T-cell (primary cell): ENCODE results near the gene KRTAP10-10. TPM values are rescaled to one million over a fixed set of nuclear protein-coding genes. Genes with fewer than 3 reads are reported as not detected.

ENCODE experiments used
- ATAC-seq, 4 experiments: fragments of 200-7000 bp in 3 of 4; fragments of 150-1000 bp in 1 of 4; cut with Tn5 transposase; replicated peaks in 1 of 4; 1 replicate in 3 of 4; 2 replicates in 1 of 4; pipeline ENCODE4 v1.10.0; 2021; ENCODE audit warnings: moderate library complexity in 3 of 4, mild to moderate bottlenecking in 2 of 4, moderate number of reproducible peaks in 1 of 4
- CTCF ChIA-PET, 2 donors: fragments of 300-600 bp; sonication (Branson Sonifier 250); formaldehyde crosslinking; loops; one replicate each; lab custom pipeline; 2022; ENCODE audit warnings: antibody characterized with exemption in 2 of 2; lab: Charles Lee
- POLR2A ChIA-PET, 2 donors: fragments of 300-600 bp; sonication (Branson Sonifier 250); formaldehyde crosslinking; loops; one replicate each; lab custom pipeline; 2022; ENCODE audit warnings: antibody characterized with exemption in 2 of 2; lab: Charles Lee
- DNase-seq, 35 experiments: peaks; one replicate each; pipeline versions ENCODE4 v3.0.0 to v3.0.0-alpha.2; 2013 to 2023
- H3K27ac ChIP-seq: one replicate; pipeline ENCODE4 v1.5.1; 2013; ENCODE audit warnings: low read length
- H3K27me3 ChIP-seq, 2 experiments: replicated peaks in 1 of 2; 1 replicate in 1 of 2; 2 replicates in 1 of 2; pipeline versions ENCODE4 v1.6.1 to v1.7.0; 2013; ENCODE audit warnings: low read length in 1 of 2, mixed read lengths in 1 of 2; ENCODE audit not compliant: control insufficient read depth in 2 of 2, insufficient read depth in 2 of 2; ENCODE audit errors: extremely low read depth in 1 of 2
- H3K36me3 ChIP-seq, 2 donors: 1 replicate in 1 of 2; 2 replicates in 1 of 2; pipeline versions ENCODE4 v1.6.1 to v1.7.0; 2013; ENCODE audit warnings: low read length in 1 of 2; ENCODE audit not compliant: control insufficient read depth in 2 of 2, insufficient read depth in 1 of 2; ENCODE audit errors: extremely low read depth in 1 of 2
- H3K4me1 ChIP-seq, 2 experiments: 1 replicate in 1 of 2; 2 replicates in 1 of 2; pipeline versions ENCODE4 v1.6.1 to v1.7.0; 2013; ENCODE audit warnings: low read length in 2 of 2, mixed read lengths in 1 of 2; ENCODE audit not compliant: insufficient read depth in 2 of 2, control insufficient read depth in 1 of 2; ENCODE audit errors: extremely low read depth in 1 of 2
- H3K4me3 ChIP-seq, 2 donors: 1 replicate in 1 of 2; 2 replicates in 1 of 2; pipeline versions ENCODE4 v1.5.1 to v1.7.0; 2013; ENCODE audit warnings: mild to moderate bottlenecking in 2 of 2, low read length in 1 of 2, moderate library complexity in 1 of 2; ENCODE audit not compliant: control insufficient read depth in 1 of 2; ENCODE audit errors: extremely low read depth in 1 of 2
- H3K9me3 ChIP-seq: 2 replicates; pipeline ENCODE4 v1.7.0; 2013
- H3K27ac Mint-ChIP-seq, 2 donors: one replicate each; pipeline ENCODE4 v1.8.0; 2020 to 2021; ENCODE audit warnings: mild to moderate bottlenecking in 2 of 2, mixed read lengths in 2 of 2
- H3K27me3 Mint-ChIP-seq, 2 donors: one replicate each; pipeline ENCODE4 v1.8.0; 2021 to 2022; ENCODE audit warnings: mixed read lengths in 2 of 2
- H3K36me3 Mint-ChIP-seq: one replicate; pipeline ENCODE4 v1.8.0; 2021; ENCODE audit warnings: mixed read lengths
- H3K4me1 Mint-ChIP-seq, 3 donors: one replicate each; pipeline ENCODE4 v1.8.0; 2020 to 2022; ENCODE audit warnings: mixed read lengths in 3 of 3, mild to moderate bottlenecking in 1 of 3
- H3K4me3 Mint-ChIP-seq, 3 donors: one replicate each; pipeline ENCODE4 v1.8.0; 2020 to 2022; ENCODE audit warnings: mild to moderate bottlenecking in 3 of 3, mixed read lengths in 3 of 3, moderate library complexity in 3 of 3
- H3K9me3 Mint-ChIP-seq, 3 donors: one replicate each; pipeline ENCODE4 v1.8.0; 2020 to 2022; ENCODE audit warnings: mixed read lengths in 3 of 3
- whole genome bisulfite sequencing: methylation state at CpG from one replicate; pipeline ENCODE4 v1.1.5; 2013; ENCODE audit warnings: missing lambda C conversion rate; ENCODE audit not compliant: insufficient coverage; 5-methylcytosine and 5-hydroxymethylcytosine counted together
- total RNA-seq, 35 experiments: library from RNA in 6 of 35; stranded (reverse) in 6 of 35; fragments of 120-200 nt in 1 of 35; gene quantifications; one replicate each; pipeline versions ENCODE4 v1.2.1 to v1.2.4 and lab custom pipeline; 2013 to 2026

Gene KRTAP10-10
- total RNA-seq, 5 donors from 2014 or later (not counting 1 experiment from before 2014, with no cell fraction given): not detected

DNA sequence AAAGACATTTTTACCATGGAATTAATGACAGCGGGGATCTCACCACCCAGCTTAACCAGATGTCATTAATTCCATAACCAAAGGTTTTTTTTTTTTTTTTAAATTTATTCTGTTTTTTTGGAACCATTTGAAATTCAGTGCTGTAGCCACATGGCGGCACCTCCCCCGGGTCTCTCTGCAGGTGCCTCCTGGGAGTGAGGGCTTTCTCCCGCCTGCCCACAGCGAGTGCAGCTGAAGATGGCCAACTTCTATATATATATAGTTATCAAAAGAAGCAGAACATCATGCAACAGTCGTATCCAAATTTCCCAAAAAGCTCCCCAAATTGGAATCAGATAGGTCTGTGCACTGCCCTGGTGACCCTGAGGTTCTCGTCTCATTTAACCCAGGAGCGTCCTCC, 21.7 kb upstream of the KRTAP10-10 start:
- ATAC-seq (no peak), DNase-seq (no peak)
- POLR2A ChIA-PET: no interaction called here
- Mint-ChIP-seq H3K36me3 (peaks cover 14% of the 10 kb centered on the region), H3K4me3 (peak overlapping the region in 1 of 3 donors; percentile 46), H3K4me1 (peaks cover 46 to 57% (median 53%) of the 10 kb centered on the region in 3 donors), H3K27ac (peak overlapping the region in 1 of 2 donors; percentile 71), H3K9me3 (peaks cover 14 to 25% (median 14%) of the 10 kb centered on the region in 3 donors), H3K27me3 (no peaks in the 10 kb centered on the region)
- peaks cover 17 to 43% of the 10 kb centered on the region in 2 experiments for H3K4me1 ChIP-seq
- peaks cover 0 to 9% of the 10 kb centered on the region in 2 experiments for H3K27me3 ChIP-seq
- no peak overlapping the region for H3K27ac ChIP-seq
- H3K9me3 ChIP-seq: peaks cover 6% of the 10 kb centered on the region
- H3K4me3 ChIP-seq: no peak overlapping the region
- CTCF ChIA-PET: no interaction called here
- H3K36me3 ChIP-seq: no peaks in the 10 kb centered on the region
- 98% methylated on average over 3 of the region's 8 CpGs for WGBS

DNA sequence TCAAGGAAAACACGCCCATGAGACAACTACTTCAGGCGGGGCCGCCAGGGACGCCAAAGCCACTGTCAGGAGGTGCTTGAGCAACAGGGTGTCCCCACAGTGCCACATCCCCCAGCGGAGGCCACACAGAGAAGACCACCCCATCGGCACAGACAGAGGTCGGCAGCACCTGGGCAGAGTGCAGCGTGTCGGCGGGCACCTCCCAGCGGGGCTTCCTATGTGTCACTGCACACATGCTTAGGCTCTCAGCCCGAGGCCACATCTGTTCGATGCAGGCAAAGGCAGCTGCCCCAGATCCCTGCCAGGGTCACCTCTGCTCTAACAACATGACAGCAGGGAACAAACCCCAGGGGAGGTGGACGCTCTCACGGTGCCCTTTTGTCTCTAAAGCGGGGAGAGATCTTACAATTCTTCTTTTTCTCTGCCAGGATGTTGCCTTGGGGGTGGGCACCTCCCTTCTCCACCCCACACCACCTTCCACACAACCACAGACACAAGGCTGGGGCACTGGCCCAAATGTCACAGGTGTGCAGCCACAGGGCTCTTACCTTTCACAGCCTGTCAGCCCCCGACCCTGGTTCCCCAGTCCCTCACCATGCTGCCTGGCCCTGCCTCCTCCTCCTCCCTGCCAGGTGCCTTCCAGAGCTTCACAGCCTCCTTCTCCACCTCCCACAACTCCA, 21.1 kb upstream of the KRTAP10-10 start:
- peaks cover 46 to 62% (median 58%) of the 10 kb centered on the region in 3 donors for H3K4me1 Mint-ChIP-seq
- H3K4me3 Mint-ChIP-seq: peak overlapping the region in 2 of 3 donors; percentile 6 to 46
- H3K36me3 Mint-ChIP-seq: peaks cover 18% of the 10 kb centered on the region
- no peak overlapping the region for H3K27ac ChIP-seq
- no peak overlapping the region for H3K4me3 ChIP-seq
- H3K27me3 Mint-ChIP-seq: no peaks in the 10 kb centered on the region
- WGBS: 60% methylated on average over 8 of the region's 17 CpGs
- peaks cover 6% of the 10 kb centered on the region for H3K9me3 ChIP-seq
- ChIA-PET CTCF (interaction anchor here in 1 of 2 donors (0.6 kb wide), 1 partner anchor 81 kb away, joined by 6 read pairs; no protein-coding TSS in a partner anchor), POLR2A (interaction anchor here in 1 of 2 donors (0.5 kb wide), 1 partner anchor 36 kb away, joined by 3 read pairs; no protein-coding TSS in a partner anchor)
- peaks cover 17 to 43% of the 10 kb centered on the region in 2 experiments for H3K4me1 ChIP-seq
- DNase-seq (no peak), ATAC-seq (no peak)
- no peaks in the 10 kb centered on the region for H3K36me3 ChIP-seq
- H3K9me3 Mint-ChIP-seq: peaks cover 17 to 26% (median 17%) of the 10 kb centered on the region in 3 donors
- H3K27ac Mint-ChIP-seq: peak overlapping the region; percentile 39 to 71
- H3K27me3 ChIP-seq: peaks cover 0 to 9% of the 10 kb centered on the region in 2 experiments

DNA sequence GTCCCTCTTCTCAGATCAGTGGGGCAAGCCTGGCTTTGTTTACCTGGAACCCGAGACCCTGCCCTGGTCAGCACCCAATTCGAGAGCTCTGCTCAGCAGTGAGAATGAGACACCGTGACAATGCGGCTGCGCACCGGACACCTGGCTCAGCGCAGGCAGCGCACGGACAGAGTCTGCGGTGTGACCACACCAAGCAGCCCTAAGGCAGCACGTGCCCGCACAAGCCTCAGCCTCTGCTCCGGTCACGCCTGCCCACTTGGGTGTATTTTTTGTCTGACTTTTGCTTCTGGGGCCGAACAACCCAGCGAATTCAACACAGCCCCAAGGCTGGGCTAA, 20.6 kb upstream of the KRTAP10-10 start:
- Mint-ChIP-seq H3K27ac (peak overlapping the region; percentile 31 to 71), H3K4me3 (peak overlapping the region in 2 of 3 donors; percentile 6 to 46), H3K27me3 (no peaks in the 10 kb centered on the region), H3K4me1 (peaks cover 46 to 62% (median 58%) of the 10 kb centered on the region in 3 donors), H3K9me3 (peaks cover 15 to 21% (median 17%) of the 10 kb centered on the region in 3 donors), H3K36me3 (peaks cover 18% of the 10 kb centered on the region)
- WGBS: 92% methylated on average over 16 of the region's 16 CpGs
- ChIA-PET POLR2A (interaction anchor here in 1 of 2 donors (0.5 kb wide), 1 partner anchor 35 kb away, joined by 3 read pairs; no protein-coding TSS in a partner anchor), CTCF (interaction anchor here in 1 of 2 donors (0.6 kb wide), 1 partner anchor 81 kb away, joined by 6 read pairs; no protein-coding TSS in a partner anchor)
- Histone ChIP-seq H3K4me3 (no peak overlapping the region), H3K9me3 (peaks cover 6% of the 10 kb centered on the region), H3K27me3 (peaks cover 0 to 9% of the 10 kb centered on the region in 2 experiments), H3K36me3 (no peaks in the 10 kb centered on the region), H3K27ac (no peak overlapping the region), H3K4me1 (peaks cover 17 to 43% of the 10 kb centered on the region in 2 experiments)
- no peak for DNase-seq
- no peak for ATAC-seq

DNA sequence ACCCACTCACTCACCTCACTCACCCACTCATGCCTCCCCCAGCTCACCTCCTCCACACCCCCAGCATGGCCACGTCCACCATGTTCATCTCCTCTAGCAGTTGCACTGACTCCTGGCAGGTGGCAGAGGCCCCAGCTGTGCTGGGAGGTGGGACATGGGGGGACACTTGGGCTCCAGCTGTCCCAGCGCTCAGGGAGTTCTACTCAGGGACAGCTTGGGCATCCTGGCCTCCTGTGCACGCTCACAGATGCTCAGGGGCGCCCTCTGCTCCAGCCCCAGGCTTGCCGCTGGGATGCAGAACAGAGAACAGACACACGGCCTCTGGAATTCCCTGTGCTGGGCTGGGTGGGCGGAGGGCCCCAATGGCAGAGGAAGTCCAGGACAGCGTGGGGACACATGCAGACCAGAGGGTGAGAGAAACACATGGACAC, 20.1 kb upstream of the KRTAP10-10 start:
- 89% methylated on average over 7 of the region's 8 CpGs for WGBS
- peaks cover 15 to 20% (median 17%) of the 10 kb centered on the region in 3 donors for H3K9me3 Mint-ChIP-seq
- peaks cover 18% of the 10 kb centered on the region for H3K36me3 Mint-ChIP-seq
- ATAC-seq: no peak
- ChIA-PET POLR2A (no interaction called here), CTCF (no interaction called here)
- Histone ChIP-seq H3K4me3 (no peak overlapping the region), H3K27ac (peak overlapping the region; percentile 82), H3K4me1 (peaks cover 17 to 43% of the 10 kb centered on the region in 2 experiments), H3K27me3 (peaks cover 0 to 9% of the 10 kb centered on the region in 2 experiments), H3K36me3 (no peaks in the 10 kb centered on the region), H3K9me3 (peaks cover 6% of the 10 kb centered on the region)
- H3K27me3 Mint-ChIP-seq: no peaks in the 10 kb centered on the region
- peak overlapping the region; percentile 66 to 95 for H3K27ac Mint-ChIP-seq
- H3K4me3 Mint-ChIP-seq: peak overlapping the region in 1 of 3 donors; percentile 46
- DNase-seq: no peak
- peaks cover 46 to 62% (median 58%) of the 10 kb centered on the region in 3 donors for H3K4me1 Mint-ChIP-seq

DNA sequence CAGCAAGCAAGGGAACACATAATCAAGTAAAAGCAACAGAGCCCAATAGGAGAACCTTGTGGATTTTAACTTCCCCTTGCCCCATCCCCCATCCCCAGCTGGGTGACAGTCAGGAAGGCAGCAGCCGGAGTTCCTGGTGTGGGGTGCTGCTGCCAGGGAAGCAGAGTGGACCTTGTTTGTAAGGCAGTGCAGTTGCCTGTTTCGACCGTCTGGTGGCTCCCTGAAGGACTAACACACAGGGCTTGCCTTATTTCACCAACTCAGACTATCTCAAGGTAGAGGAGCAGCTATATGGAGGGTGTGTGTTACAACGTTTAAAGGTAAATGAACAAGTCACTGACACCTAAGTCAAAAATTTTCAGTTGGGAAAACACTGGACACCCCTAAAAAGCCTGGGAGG, 18.7 kb upstream of the KRTAP10-10 start:
- Mint-ChIP-seq H3K4me1 (peaks cover 46 to 62% (median 55%) of the 10 kb centered on the region in 3 donors), H3K27me3 (no peaks in the 10 kb centered on the region), H3K27ac (peak overlapping the region; percentile 95 to 98), H3K9me3 (peaks cover 28 to 33% (median 29%) of the 10 kb centered on the region in 3 donors), H3K36me3 (peaks cover 30% of the 10 kb centered on the region), H3K4me3 (peak overlapping the region; percentile 11 to 74 (median 47))
- WGBS: no CpG with 5 or more reads among the region's 4 CpGs
- H3K36me3 ChIP-seq: no peaks in the 10 kb centered on the region
- DNase-seq (peak in 5 of 35 experiments; percentile 4 to 39 (median 10)), ATAC-seq (peak; percentile 30 to 63 (median 40))
- peak overlapping the region in 1 of 2 donors; percentile 10 for H3K4me3 ChIP-seq
- CTCF ChIA-PET: interaction anchor here (0.5 to 1.6 kb wide), 7 partner anchors 10 to 76 kb away, joined by 3 to 10 read pairs (median 3); partner anchors contain the start of genes KRTAP12-3 (in 1 of the 2) and KRTAP12-4 (in 1 of the 2)
- H3K27me3 ChIP-seq: peaks cover 0 to 9% of the 10 kb centered on the region in 2 experiments
- peaks cover 7% of the 10 kb centered on the region for H3K9me3 ChIP-seq
- POLR2A ChIA-PET: interaction anchor here in 1 of 2 donors (1.1 kb wide), 1 partner anchor 39 kb away, joined by 4 read pairs; the partner anchor contains the start of gene KRTAP12-3
- H3K4me1 ChIP-seq: peaks cover 17 to 43% of the 10 kb centered on the region in 2 experiments
- peak overlapping the region; percentile 82 for H3K27ac ChIP-seq

DNA sequence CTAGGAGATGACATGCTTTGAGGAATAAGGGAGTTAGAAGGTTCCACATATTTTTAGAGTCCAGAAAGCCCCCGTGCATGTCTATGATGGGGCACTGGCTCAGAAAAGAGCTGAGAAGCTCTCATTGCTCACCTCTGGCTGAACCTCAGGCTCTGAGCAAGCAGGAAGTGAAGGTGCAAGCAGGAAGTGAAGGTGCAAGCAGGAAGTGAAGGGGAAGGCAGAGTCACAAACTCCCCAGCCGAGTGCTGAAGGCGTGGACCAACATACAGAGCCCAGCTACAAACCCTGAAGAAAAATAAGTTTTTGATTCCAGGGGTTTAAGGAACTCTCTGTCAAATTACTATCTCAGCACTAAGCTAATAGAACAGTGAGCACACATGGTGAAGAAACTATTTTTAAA, 18.2 kb upstream of the KRTAP10-10 start:
- Histone ChIP-seq H3K9me3 (peaks cover 7% of the 10 kb centered on the region), H3K4me3 (peak overlapping the region in 1 of 2 donors; percentile 10), H3K4me1 (peaks cover 17 to 43% of the 10 kb centered on the region in 2 experiments), H3K36me3 (no peaks in the 10 kb centered on the region), H3K27ac (peak overlapping the region; percentile 82), H3K27me3 (peaks cover 0 to 9% of the 10 kb centered on the region in 2 experiments)
- Mint-ChIP-seq H3K27ac (peak overlapping the region; percentile 95 to 98), H3K4me3 (peak overlapping the region; percentile 11 to 74 (median 47)), H3K36me3 (peaks cover 31% of the 10 kb centered on the region), H3K4me1 (peaks cover 46 to 62% (median 55%) of the 10 kb centered on the region in 3 donors), H3K9me3 (peaks cover 32 to 37% (median 33%) of the 10 kb centered on the region in 3 donors), H3K27me3 (no peaks in the 10 kb centered on the region)
- peak; percentile 43 to 81 (median 60) for DNase-seq
- peak; percentile 97 to 100 (median 100) for ATAC-seq
- POLR2A ChIA-PET: interaction anchor here in 1 of 2 donors (0.5 to 1.1 kb wide), 2 partner anchors 39 to 175 kb away, joined by 4 read pairs; partner anchors contain the start of gene KRTAP12-3
- 0% methylated on average over 1 of the region's 3 CpGs for WGBS
- CTCF ChIA-PET: interaction anchor here (0.5 to 1.6 kb wide), 9 partner anchors 10 to 126 kb away, joined by 3 to 10 read pairs (median 3); partner anchors contain the start of genes KRTAP12-3 (in 1 of the 2) and KRTAP12-4 (in 1 of the 2)
